NCI-H774 (cell line): ENCODE measurements around the gene HIPK3.
"Not testable (repeated sequence)": the region's sequence is repeated elsewhere in the genome, so short reads cannot be mapped to it uniquely, and the experiment has no call there.

Experiments
- DNase-seq: peaks from one replicate; lab custom pipeline; 2025; lab: John Stamatoyannopoulos, UW

The HIPK3 gene

GRCh38 chr11:33258631-33259205, 1.5 kb downstream of the HIPK3 start:
- DNase-seq, result peak; percentile 50

- no peak for DNase-seq
These were observed 2.7 kb downstream of the HIPK3 start for GRCh38 chr11:33259869-33260268.

DNA sequence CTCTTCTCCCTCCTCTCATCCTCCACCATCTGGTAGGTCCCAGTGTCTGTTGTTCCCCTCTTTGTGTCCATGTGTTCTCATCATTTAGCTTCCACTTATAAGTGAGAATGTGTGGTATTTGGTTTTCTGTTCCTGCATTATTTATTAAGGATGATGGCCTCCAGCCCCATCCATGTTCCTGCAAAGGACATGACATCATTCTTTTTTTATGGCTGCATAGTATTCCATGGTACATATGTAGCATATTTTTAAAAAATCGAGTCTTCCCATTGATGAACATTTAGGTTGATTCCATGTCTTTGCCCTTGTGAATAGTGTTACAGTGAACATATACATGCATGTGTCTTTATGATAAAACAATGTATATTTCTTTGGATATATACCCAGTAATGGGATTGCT, 4.2 kb downstream of the HIPK3 start:
- not testable (repeated sequence) for DNase-seq

DNA sequence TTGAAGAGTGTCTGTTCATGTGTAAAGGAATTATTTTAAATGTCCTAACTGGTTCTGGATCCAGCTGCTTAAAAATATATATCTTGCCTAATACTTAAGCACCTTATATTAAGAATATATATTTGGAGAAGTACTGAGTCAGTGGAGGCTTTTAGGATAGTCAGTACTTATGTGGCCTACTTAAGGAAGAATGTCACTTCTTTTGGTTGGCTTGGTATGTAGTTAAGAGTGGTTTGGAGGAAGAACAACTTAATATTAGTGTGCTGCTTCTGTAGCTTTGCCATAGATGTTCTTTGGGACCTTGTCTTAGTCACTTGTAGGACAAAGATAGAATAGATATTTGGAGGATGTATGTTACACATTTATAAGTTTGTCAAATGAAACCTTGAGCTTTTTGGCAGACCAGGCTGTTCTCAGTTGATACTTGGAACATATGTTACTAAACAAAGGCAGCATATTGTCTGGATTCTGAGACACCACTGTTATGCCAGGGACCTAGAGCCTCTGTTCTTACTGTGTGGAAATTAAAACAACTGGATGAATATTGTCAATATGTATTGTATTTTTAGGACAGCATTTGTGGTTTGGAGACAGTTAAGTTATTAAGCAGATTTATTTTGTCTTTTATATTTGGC, 4.9 kb downstream of the HIPK3 start:
- no peak for DNase-seq

GRCh38 chr11:33263549-33263948, 6.4 kb downstream of the HIPK3 start:
- DNase-seq, result no peak

GRCh38 chr11:33264926-33265325, 7.7 kb downstream of the HIPK3 start:
- DNase-seq, result no peak

- no peak for DNase-seq
These were observed 9.4 kb downstream of the HIPK3 start for GRCh38 chr11:33266393-33267215.

GRCh38 chr11:33268945-33269540, 11.9 kb downstream of the HIPK3 start:
- no peak for DNase-seq

- no peak for DNase-seq
These were observed 12.6 kb downstream of the HIPK3 start for GRCh38 chr11:33269822-33270221.

DNA sequence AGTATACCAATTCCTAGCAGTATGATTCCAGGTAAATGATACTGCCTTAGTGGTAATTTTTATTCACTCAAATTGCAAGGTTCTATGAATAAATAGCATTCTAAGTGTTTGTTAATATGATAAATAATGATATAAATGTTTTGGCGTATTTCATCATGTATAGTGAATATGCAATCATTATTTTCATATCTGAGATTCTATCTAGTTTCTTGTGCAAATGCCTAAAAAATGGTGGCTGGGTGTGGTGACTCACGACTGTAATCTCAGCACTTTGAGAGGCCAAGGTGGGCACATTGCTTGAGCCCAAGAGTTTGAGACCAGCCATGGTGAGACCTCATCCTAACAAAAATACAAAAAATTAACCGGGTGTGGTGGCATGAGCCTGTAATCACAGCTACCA, 13.9 kb downstream of the HIPK3 start:
- DNase-seq, result no peak

DNA sequence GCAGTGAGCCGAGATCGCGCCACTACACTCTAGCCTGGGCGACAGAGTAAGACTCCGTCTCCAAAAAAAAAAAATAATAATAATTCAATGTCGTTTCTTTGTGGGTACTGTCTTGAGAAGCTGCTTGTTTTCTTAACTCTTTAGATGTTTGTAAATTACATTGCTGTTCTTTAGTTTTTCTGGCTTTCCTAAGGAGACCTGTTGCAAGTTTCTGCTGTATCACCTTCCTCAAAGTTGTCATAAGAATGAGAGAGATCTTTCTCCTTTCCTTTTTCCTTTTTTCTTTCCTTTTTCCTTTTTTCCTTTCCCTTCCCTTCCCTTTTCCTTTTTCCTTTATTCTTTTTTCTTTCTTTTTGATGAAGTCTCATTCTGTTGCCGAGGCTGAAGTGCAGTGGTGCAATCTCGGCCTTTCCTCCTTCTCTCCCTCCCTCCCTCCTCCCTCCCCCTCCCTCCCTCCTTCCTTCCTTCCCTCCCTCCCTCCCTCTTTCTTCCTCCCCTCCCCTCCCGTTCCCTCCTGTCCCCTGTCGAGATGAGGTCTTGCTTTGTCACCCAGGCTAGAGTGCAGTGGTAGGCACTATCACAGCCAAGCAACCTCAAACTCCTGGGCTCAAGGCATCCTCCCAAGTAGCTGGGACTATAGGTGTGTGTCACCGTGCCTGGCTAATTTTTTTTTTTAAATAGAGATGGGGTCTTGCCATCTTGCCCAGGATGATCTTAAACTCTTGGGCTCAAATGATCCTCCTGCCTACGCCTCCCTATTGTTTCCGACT, 15.3 kb downstream of the HIPK3 start:
- no peak for DNase-seq

GRCh38 chr11:33273656-33274055, 16.5 kb downstream of the HIPK3 start:
- DNase-seq, result no peak

GRCh38 chr11:33280411-33280810, 23.2 kb downstream of the HIPK3 start:
- no peak for DNase-seq

DNA sequence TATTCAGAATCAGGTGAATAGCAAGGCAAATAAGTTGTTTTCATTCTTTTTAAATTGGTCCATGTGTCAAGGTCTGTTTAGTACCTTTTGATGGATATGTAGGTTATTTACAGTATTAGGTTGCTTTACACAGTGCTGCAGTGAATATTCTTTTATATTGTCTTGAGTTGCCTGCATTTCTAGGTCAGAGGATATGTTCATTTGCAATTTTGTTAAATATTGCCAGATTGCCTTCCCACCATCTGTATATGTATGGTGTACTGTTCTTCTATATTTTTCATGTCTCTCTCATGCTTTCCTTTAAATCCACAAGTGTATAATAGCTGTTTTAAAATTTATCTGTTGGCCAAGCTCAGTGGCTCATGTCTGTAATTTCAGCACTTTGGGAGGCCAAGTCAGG, 24.6 kb downstream of the HIPK3 start:
- no peak for DNase-seq

GRCh38 chr11:33284818-33285217, 27.6 kb downstream of the HIPK3 start:
- no peak for DNase-seq

DNA sequence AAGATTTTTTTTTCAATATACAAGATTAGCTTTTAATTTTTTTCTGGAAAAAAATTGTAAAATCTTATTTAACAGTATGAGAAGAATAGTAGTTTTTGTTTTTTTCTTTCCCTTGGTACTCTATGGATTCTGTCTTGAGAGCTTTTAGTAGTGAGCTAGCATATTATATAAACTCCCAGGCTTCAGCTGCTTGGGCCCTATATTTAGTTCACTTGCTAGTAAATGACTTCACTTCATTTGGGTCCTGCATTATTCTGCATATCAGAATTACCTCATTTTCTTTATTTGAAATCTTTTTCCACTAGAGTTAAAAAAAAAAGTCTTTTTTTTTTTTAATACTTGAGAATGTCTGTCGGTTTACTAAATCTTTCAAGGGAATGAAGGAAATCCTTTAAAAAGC, 33.1 kb downstream of the HIPK3 start:
- DNase-seq, result no peak

GRCh38 chr11:33291004-33291777, 34.0 kb downstream of the HIPK3 start:
- DNase-seq, result no peak

- no peak for DNase-seq
These were observed 35.1 kb downstream of the HIPK3 start for GRCh38 chr11:33292311-33292710.

- DNase-seq, result no peak
These were observed 37.0 kb downstream of the HIPK3 start for GRCh38 chr11:33294224-33294623.

DNA sequence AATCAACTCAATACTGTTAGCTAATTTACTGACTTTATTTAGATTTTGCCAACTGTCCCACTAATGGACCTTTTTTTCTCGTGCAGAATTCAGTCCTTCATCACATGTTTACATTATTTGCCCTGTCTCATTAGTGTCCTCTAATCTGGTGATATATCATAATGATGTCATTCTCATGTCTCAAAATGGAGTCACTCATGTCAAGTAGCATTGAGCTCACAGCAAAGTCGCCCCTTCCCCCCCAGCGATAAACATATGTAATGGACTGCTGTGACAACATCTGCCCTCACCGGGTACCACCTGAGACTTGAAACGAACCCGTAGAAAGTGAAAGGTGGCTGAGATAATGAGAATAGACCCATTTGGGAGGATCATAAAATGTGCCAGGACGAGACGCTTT, 37.6 kb downstream of the HIPK3 start:
- no peak for DNase-seq

- no peak for DNase-seq
These were observed 39.5 kb downstream of the HIPK3 start for GRCh38 chr11:33296695-33297094.
